Stimulated activated CD8-positive, alpha-beta memory T cell treated with anti-CD3 and anti-CD28 coated beads, Interleukin-15, amount 100 ng/mL, for 4 hours (primary cell): ENCODE data around the gene ARHGEF40.

Experiments
- DNase-seq, 2 donors: peaks; one replicate each; pipeline ENCODE4 v3.0.0-alpha.2; 2020; ENCODE audit warnings: low read depth in 2 of 2

The ARHGEF40 gene

GRCh38 chr14:21098076-21098891, 28.2 kb downstream of the ARHGEF40 start, which contains the start of gene ZNF219:
Gene ZNF219 (minus strand): TSS chr14:21098655. CDS start chr14:21093591, 5,064 bp downstream.
- DNase-seq = no peak

GRCh38 chr14:21098892-21099595, 28.9 kb downstream of the ARHGEF40 start:
- DNase-seq = no peak

- DNase-seq = no peak
These were observed 29.5 kb downstream of the ARHGEF40 start for GRCh38 chr14:21099596-21099985.

DNA sequence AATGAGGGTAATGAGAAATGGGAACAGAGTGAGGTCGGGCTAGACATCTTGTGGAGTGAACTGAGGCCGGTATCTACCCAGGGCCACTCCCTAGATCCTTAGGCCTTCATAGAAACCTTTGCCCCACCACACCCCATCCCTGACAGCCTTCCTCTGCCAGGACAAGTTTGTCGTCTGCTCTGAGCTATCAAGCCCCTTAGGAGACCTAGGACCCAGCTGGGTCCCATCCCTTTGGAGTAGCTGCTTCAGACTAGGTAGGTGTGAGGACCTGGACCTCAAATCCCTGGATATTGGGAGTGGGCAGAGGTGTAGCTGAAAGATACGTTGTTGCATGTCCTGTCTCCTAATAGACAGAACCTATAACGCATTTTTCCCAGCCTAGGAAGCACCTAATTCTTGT, 30.8 kb downstream of the ARHGEF40 start, which contains the start of gene TMEM253:
Gene TMEM253, plus strand, starts transcription at position 136 of the 400 bp plus-strand sequence. CDS start 278 bp downstream, outside the sequence.
- DNase-seq = no peak

DNA sequence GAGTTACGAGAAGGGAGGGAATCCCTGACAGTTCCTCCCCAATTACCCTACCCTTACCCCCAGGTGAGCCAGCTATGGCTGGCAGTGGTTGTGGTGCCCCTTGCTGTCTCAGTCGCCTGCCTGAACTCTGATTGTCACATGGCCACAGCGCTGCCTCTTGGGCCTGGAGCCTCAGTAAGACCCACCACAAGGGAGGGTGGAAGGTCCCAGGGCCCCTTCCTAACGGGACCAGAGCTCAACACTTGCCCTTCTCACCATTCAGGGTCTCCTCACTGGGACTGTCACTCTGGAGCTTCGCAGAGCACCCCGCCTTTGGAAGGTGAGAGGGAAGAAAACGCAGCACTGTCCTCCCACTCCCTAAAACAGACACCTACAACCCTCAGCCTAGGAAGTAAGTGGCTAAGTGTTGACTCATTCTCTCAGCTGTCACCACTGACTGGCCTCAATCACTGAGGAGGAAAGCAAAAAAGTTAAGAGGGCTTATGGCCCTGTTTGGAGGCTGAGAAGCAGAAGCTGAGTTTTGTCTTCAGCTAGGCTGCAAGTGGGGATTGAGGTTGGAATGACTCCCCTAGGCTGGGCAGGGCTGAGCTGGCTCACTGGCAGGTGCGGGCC, 31.8 kb downstream of the ARHGEF40 start:
- no peak for DNase-seq

GRCh38 chr14:21102521-21103410, 32.7 kb downstream of the ARHGEF40 start:
- no peak for DNase-seq

DNA sequence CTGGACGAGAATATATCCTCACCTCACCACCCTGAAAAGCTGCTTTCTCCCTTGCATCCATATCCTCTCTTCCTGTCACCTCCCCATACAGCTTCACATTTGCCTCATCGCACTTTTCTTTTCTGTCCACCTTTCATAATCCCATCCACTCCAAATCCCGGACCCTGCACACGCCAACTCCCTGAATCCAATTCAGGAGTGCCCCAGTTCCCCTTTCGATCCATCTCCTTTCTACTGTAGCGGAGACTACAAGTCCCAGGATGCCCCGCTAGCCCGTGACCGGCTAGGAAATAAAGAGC, 33.3 kb downstream of the ARHGEF40 start:
- no peak for DNase-seq

- peak; percentile 86 to 92 for DNase-seq
These were observed 33.8 kb downstream of the ARHGEF40 start for GRCh38 chr14:21103710-21104447.

GRCh38 chr14:21104448-21105060, 34.5 kb downstream of the ARHGEF40 start:
- peak; percentile 30 to 42 for DNase-seq

- no peak for DNase-seq
These were observed 35.0 kb downstream of the ARHGEF40 start for GRCh38 chr14:21105095-21105494.

DNA sequence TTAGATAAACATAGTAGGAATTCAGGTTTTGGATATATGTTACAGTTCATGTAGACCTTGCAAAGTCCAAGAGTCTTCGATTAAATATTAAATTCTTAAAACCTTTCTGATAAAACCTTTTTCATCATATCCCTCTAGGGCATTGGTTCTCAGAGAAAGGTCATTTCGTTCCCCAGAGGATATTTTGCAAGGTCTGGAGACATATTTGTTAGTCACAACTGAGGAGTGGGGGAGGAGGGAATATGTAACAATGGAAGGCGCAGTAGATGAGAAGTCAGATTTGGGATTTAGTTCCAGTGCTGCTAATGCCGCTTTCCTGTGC, 36.0 kb downstream of the ARHGEF40 start:
- no peak for DNase-seq

GRCh38 chr14:21106498-21107282, 36.6 kb downstream of the ARHGEF40 start:
- DNase-seq = peak in 1 of 2 donors; percentile 60

DNA sequence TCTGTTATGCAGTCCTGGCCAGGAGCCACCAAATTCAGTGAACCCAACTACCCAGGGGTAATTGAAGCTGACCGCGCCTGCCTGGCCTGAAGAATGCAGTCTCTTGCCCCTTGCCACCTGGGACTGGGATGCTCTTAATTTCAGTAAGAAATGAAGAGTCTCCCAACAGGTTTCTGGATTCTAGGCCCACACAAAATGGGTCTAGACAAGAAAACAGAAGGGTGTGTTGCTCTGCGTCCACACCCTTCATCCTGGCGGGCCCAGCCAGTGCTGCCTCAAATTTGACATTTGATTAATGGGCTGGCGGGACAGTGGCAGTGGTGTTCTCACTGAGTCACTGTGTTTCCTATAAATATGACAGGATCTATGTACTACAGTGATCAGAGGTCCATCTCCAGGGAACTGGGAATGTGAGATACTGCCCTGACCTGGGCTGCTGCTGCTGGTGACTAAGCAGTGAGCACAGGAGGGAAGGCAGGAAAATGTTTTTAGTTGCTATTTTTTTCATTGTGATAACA, 37.2 kb downstream of the ARHGEF40 start:
- no peak for DNase-seq

DNA sequence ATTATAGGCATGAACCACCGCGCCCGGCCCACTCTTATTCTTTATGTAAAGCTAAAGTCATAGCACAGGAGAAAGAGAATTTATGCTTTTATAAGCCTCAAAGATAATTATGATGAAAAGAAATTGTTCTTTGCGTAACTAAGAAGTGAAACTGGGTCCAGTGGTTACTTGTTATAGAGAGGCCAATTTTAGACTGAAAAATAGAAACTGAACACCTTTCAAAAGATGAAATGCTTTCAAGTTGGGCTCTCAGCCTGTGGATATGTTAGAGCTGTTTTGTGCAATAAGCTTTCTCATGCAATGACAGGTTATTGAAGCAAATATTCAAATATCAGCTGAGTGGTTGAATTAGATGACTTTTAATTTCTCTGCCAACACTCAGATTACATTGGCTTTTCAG, 38.7 kb downstream of the ARHGEF40 start:
- no peak for DNase-seq

DNA sequence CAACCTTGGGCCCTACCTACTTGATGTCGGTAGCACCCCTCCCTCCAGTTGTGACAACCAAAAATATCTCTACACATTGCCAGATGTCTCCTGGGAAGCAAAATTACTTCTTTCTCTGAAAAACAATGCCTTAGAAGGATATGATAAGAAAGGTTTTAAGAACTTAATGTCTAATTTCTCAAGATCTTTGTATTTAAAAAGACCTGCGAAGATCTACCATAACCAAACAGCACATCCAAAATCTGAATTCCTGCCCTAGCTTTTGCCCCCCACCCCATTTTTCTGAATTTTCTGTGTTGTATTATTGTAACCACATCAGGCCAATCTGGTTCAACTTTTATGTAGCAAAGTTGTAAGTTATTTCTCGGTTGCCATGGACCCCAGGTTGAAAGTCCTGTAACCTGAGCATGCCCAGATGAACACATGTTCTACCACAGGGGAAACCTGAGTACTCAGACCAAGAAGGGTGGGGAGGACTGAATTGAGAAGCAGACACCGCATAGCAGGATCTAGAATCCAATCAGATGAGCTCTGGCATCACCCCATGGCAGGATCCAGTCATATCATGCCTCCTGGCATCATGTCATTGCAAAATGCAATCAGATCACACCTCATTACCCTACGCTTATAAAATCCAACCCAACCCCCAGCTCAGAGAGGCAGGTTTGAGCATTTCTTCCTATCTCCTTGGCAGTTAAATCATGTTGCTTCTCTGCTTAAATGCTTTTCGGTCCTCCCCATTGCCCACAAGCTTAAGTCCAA, 39.5 kb downstream of the ARHGEF40 start:
- DNase-seq = no peak

DNA sequence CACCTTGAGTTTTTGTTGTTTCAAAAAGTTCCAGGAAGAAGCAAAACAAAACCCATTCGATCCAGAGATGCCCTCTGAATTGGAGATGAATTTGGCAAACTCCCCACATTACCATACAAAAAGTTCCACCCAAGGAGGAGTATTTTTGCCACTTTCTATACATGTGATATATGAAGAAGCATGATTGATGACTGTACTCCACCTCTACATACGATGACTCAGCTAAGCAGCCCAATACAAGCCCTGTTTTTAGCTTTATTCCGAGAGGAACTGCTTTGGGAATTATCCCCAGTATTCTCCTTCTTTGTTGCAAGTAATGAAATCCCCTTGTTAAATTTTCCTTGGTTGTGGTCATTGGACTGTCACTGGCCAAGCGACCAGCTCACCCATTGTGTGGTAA, 42.2 kb downstream of the ARHGEF40 start:
- no peak for DNase-seq

- no peak for DNase-seq
These were observed 43.3 kb downstream of the ARHGEF40 start for GRCh38 chr14:21113369-21113768.

DNA sequence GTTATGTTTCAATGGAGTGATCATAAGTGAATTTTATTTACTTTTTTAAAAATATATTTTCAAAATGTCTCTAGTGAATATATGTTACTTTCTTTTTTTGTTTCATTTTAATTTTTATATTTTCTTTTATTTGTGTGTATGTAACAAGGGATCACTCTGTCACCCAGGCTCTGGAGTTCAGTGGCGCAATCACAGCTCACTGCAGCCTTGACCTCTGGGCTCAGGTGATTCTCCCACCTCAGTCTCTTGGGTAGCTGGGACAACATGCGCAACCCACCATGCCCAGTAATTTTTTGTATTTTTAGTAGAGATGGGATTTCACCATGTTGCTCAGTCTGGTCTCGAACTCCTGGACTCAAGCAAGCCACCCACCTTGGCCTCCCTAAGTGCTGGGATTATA, 48.8 kb downstream of the ARHGEF40 start:
- DNase-seq = no peak

DNA sequence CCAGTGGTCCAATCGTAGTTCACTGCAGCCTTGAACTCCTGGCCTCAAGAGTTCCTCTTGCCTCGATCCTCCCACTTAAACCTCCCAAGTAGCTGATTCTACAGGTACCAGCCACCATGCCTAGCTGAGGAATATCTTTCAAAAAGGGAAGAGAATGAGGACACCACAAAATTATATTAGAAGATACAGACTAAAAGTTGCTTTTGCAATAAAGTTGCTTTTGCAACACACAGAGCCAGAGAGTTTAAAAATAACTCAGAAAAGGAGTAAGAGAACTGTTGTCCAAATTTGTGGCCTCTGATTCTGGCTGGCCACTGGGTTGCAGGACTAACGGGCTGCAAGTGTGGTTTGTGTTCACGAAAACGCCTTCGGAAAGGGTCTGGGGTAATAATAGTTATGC, 50.6 kb downstream of the ARHGEF40 start:
- DNase-seq = no peak
